SK-N-MC (cell line): Measurements from ENCODE around the gene H2AZ2.

Experiments
- EZH2 ChIP-seq: fragments of 200-600 bp; sonication (generic); IDR thresholded peaks from one replicate; pipeline ENCODE4 v1.6.1; 2017; ENCODE audit warnings: antibody characterized with exemption
- POLR2AphosphoS5 ChIP-seq: IDR thresholded peaks from 2 replicates; pipeline ENCODE4 v1.6.1; 2012; ENCODE audit warnings: mild to moderate bottlenecking, low read depth, low read length, borderline replicate concordance

DNA sequence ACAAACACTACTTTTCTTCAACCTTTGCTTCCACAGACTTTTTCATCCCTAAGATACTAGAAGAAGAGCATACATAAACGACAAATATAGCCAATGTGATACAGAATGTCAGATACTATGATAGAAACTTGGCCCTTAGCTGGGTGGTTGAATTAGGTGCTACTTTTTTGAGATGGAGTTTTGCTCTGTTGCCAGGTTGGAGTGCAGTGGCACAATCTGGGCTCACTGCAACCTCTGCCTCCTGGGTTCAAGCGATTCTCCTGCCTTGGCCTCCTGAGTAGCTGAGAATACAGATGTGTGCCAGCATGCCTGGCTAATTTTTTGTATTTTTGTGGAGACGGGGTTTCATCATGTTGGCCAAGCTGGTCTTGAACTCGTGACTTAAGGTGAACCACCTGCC is 47.9 kb downstream of the H2AZ2 start:
- TF ChIP-seq EZH2 (no peak), POLR2AphosphoS5 (no peak)
